Measurements from ENCODE around the gene SNRNP25.
"Not testable (repeated sequence)": the region's sequence is repeated elsewhere in the genome, so short reads cannot be mapped to it uniquely, and the experiment has no call there.

SNRNP25 gene

DNA sequence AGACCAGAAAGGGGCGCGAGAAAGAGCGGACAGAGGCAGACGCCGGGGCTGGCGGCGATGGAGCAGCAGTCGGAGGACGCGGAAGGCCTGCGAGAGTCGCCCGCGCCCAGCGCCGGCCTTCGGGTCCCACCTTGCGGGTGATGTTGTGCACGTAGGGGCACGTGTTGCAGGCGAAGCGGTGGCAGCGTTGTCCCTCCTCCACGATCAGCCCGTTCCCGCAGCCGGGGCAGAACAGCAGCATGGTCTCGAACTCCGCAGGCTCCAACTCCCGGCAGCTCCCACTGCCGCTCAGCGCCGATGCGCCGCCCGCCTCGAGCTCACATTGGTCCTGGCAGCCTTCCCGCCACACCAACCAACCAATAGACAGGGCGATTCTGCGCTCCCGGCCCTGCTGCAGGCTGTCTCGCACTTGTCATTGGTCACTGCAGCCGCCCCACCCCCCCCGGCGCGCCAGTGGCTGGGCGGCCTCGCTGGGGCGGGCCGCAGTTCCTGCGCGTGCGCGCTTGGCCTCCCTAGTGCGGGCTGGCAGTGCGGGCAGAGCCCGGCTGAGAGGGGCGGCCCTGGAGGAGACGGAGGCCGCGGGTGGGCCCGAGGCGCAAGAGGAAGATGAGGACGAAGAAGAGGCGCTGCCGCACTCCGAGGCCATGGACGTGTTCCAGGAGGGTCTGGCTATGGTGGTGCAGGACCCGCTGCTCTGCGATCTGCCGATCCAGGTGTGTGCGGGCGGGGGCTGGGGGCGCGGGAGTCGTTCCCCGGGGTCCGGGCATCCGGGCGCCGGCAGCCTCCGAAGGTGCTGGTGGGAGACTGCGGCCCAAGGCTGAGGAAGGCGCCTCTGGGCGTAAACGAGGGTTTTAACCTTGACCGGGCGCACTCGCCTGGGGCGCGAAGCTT, at the start of gene SNRNP25, which contains the start of gene POLR3K:
TSS of gene SNRNP25 (plus strand) at position 483 of the 891 bp plus-strand sequence. CDS start at position 672, 189 bp downstream.
TSS of gene POLR3K (minus strand) at position 263 of the 891 bp plus-strand sequence. CDS start at position 241, 22 bp downstream.
- H3K27ac ChIP-seq (ENCODE audit: low read length), result peak within 1 kb of the TSS; percentile 83
- DNase-seq, result peak; percentile 99
- no peaks in the 10 kb centered on the region for H3K27me3 ChIP-seq (ENCODE audit: insufficient read depth, low read length, poor library complexity)
- peak within 1 kb of the TSS; percentile 62 to 84 for H3K4me3 ChIP-seq (ENCODE audit: low read depth in 1 of 2, low read length in 2 of 2)
- H3K4me1 ChIP-seq (ENCODE audit: insufficient read depth, low read length), result peaks cover 45% of the 10 kb centered on the region
- H3K79me2 ChIP-seq (ENCODE audit: insufficient read depth, low read length), result peaks cover 59% of the 10 kb centered on the region
- peak; percentile 98 for ATAC-seq (ENCODE audit: insufficient read depth, low read depth)
- H3K9ac ChIP-seq (ENCODE audit: low read depth, low read length), result peak within 1 kb of the TSS; percentile 84
- no peak for TF ChIP-seq EZH2 (IDR thresholded peaks at IDR 0.05; ENCODE audit: borderline replicate concordance, low read depth, low read length, severe bottlenecking)
- TF ChIP-seq, protein P1, sequence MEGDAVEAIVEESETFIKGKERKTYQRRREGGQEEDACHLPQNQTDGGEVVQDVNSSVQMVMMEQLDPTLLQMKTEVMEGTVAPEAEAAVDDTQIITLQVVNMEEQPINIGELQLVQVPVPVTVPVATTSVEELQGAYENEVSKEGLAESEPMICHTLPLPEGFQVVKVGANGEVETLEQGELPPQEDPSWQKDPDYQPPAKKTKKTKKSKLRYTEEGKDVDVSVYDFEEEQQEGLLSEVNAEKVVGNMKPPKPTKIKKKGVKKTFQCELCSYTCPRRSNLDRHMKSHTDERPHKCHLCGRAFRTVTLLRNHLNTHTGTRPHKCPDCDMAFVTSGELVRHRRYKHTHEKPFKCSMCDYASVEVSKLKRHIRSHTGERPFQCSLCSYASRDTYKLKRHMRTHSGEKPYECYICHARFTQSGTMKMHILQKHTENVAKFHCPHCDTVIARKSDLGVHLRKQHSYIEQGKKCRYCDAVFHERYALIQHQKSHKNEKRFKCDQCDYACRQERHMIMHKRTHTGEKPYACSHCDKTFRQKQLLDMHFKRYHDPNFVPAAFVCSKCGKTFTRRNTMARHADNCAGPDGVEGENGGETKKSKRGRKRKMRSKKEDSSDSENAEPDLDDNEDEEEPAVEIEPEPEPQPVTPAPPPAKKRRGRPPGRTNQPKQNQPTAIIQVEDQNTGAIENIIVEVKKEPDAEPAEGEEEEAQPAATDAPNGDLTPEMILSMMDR (IDR thresholded peaks at IDR 0.05; ENCODE audit: borderline replicate concordance, extremely low read depth, low read length, poor library complexity, severe bottlenecking), result no peak
- H2AFZ ChIP-seq (ENCODE audit: low read depth, low read length), result peak within 1 kb of the TSS; percentile 87
- peak within 1 kb of the TSS; percentile 83 for H3K4me2 ChIP-seq (ENCODE audit: insufficient read depth, low read length)
- no peaks in the 10 kb centered on the region for H3K9me3 ChIP-seq (ENCODE audit: insufficient read depth, low read length, severe bottlenecking)
- peaks cover 60% of the 10 kb centered on the region for H3K36me3 ChIP-seq (ENCODE audit: insufficient read depth, low read length)
- H4K20me1 ChIP-seq (ENCODE audit: insufficient read depth, low read length), result peaks cover 21% of the 10 kb centered on the region; the same call in 1 of the 2 replicates

DNA sequence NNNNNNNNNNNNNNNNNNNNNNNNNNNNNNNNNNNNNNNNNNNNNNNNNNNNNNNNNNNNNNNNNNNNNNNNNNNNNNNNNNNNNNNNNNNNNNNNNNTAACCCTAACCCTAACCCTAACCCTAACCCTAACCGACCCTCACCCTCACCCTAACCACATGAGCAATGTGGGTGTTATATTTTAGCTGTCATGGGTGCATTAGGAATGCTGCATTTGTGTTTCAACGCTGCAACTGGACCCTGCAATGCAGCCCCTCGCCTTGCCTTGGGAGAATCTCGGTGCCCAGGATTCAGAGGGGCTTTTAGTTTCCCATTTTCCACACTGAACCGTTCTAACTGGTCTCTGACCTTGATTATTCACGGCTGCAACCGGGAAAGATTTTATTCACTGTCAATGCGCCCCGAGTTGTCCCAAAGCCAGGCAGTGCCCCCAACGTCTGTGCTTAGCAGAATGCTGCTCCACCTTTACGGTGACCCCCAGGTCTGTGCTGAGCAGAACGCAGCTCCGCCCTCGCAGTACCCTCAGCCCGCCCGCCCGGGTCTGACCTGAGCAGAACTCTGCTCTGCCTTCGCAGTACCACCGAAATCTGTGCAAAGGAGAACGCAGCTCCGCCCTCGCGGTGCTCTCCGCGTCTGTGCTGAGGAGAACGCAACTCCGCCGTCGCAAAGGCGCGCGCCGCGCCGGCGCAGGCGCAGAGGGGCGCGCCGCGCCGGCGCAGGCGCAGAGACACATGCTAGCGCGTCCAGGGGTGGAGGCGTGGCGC, 43.5 kb upstream of the SNRNP25 start:
- H3K9me3 ChIP-seq (ENCODE audit: insufficient read depth, low read length, severe bottlenecking), result no peaks in the 10 kb centered on the region

DNA sequence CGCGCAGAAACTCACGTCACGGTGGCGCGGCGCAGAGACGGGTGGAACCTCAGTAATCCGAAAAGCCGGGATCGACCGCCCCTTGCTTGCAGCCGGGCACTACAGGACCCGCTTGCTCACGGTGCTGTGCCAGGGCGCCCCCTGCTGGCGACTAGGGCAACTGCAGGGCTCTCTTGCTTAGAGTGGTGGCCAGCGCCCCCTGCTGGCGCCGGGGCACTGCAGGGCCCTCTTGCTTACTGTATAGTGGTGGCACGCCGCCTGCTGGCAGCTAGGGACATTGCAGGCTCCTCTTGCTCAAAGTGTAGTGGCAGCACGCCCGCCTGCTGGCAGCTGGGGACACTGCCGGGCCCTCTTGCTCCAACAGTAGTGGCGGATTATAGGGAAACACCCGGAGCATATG, 42.9 kb upstream of the SNRNP25 start:
- not testable (repeated sequence) for H3K36me3 ChIP-seq (ENCODE audit: insufficient read depth, low read length); H3K27ac ChIP-seq (ENCODE audit: low read length); H3K27me3 ChIP-seq (ENCODE audit: insufficient read depth, low read length, poor library complexity); H3K4me1 ChIP-seq (ENCODE audit: insufficient read depth, low read length); H3K9ac ChIP-seq (ENCODE audit: low read depth, low read length); H2AFZ ChIP-seq (ENCODE audit: low read depth, low read length); H3K4me2 ChIP-seq (ENCODE audit: insufficient read depth, low read length); H4K20me1 ChIP-seq (ENCODE audit: insufficient read depth, low read length); H3K9me3 ChIP-seq (ENCODE audit: insufficient read depth, low read length, severe bottlenecking); H3K79me2 ChIP-seq (ENCODE audit: insufficient read depth, low read length); H3K4me3 ChIP-seq (ENCODE audit: low read depth in 1 of 2, low read length in 2 of 2)
- peak; percentile 97 for DNase-seq
- TF ChIP-seq, protein P1 (IDR thresholded peaks at IDR 0.05; ENCODE audit: borderline replicate concordance, extremely low read depth, low read length, poor library complexity, severe bottlenecking), result peak; percentile 51
- peak; percentile 33; the same call in 2 of the 3 replicates for ATAC-seq (ENCODE audit: insufficient read depth, low read depth)

More for the DNA sequence above, 43.5 kb upstream of the SNRNP25 start:
- Histone ChIP-seq H4K20me1 (ENCODE audit: insufficient read depth, low read length) (no peaks in the 10 kb centered on the region), H3K4me2 (ENCODE audit: insufficient read depth, low read length) (peak overlapping the region; percentile 47), H2AFZ (ENCODE audit: low read depth, low read length) (peak overlapping the region; percentile 72), H3K4me1 (ENCODE audit: insufficient read depth, low read length) (no peaks in the 10 kb centered on the region), H3K9ac (ENCODE audit: low read depth, low read length) (peak overlapping the region; percentile 30), H3K4me3 (ENCODE audit: low read depth in 1 of 2, low read length in 2 of 2) (peak overlapping the region; percentile 21 to 54; a peak in 3 of 4 replicates), H3K36me3 (ENCODE audit: insufficient read depth, low read length) (no peaks in the 10 kb centered on the region), H3K27ac (ENCODE audit: low read length) (no peak overlapping the region; the same call in 1 of the 2 replicates), H3K79me2 (ENCODE audit: insufficient read depth, low read length) (no peaks in the 10 kb centered on the region), H3K27me3 (ENCODE audit: insufficient read depth, low read length, poor library complexity) (no peaks in the 10 kb centered on the region)
- ATAC-seq (ENCODE audit: insufficient read depth, low read depth) (peak; percentile 98), DNase-seq (peak; percentile 43)
- TF ChIP-seq, protein P1 (IDR thresholded peaks at IDR 0.05; ENCODE audit: borderline replicate concordance, extremely low read depth, low read length, poor library complexity, severe bottlenecking), result no peak
- TF ChIP-seq EZH2 (IDR thresholded peaks at IDR 0.05; ENCODE audit: borderline replicate concordance, low read depth, low read length, severe bottlenecking), result no peak

DNA sequence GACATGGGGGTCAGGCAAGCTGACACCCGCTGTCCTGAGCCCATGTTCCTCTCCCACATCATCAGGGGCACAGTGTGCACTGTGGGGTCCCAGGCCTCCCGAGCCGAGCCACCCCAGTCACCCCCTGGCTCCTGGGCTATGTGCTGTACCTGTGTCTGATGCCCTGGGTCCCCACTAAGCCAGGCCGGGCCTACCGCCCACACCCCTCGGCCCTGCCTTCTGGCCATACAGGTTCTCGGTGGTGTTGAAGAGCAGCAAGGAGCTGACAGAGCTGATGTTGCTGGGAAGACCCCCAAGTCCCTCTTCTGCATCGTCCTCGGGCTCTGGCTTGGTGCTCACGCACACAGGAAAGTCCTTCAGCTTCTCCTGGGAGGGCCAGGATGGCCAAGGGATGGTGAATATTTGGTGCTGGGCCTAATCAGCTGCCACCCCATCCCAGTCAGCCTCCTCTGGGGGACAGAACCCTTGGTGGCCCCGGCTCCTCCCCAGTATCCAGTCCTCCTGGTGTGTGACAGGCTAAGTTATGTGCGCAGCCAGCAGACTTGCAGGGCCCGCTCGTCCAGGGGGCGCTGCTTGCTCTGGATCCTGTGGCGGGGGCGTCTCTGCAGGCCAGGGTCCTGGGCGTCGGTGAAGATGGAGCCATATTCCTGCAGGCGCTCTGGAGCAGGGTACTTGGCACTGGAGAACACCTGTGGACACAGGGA, 36.4 kb upstream of the SNRNP25 start:
- not testable (repeated sequence) for H3K9me3 ChIP-seq (ENCODE audit: insufficient read depth, low read length, severe bottlenecking); ATAC-seq (ENCODE audit: insufficient read depth, low read depth)

DNA sequence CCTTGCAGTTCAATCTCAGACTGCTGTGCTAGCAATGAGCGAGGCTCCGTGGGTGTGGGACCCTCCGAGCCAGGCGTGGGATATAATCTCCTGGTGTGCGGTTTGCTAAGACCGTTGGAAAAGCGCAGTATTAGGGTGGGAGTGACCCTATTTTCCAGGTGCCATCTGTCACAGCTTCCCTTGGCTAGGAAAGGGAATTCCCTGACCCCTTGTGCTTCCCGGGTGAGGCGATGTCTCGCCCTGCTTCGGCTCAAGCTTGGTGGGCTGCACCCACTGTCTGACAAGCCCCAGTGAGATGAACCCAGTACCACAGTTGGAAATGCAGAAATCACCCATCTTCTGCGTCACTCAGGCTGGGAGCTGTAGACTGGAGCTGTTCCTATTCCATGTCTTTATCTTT, 32.7 kb upstream of the SNRNP25 start:
- not testable (repeated sequence) for H3K79me2 ChIP-seq (ENCODE audit: insufficient read depth, low read length); DNase-seq; ATAC-seq (ENCODE audit: insufficient read depth, low read depth); H3K27ac ChIP-seq (ENCODE audit: low read length); H3K4me2 ChIP-seq (ENCODE audit: insufficient read depth, low read length); H2AFZ ChIP-seq (ENCODE audit: low read depth, low read length); H3K9me3 ChIP-seq (ENCODE audit: insufficient read depth, low read length, severe bottlenecking); H3K4me3 ChIP-seq (ENCODE audit: low read depth in 1 of 2, low read length in 2 of 2); H3K4me1 ChIP-seq (ENCODE audit: insufficient read depth, low read length); H3K36me3 ChIP-seq (ENCODE audit: insufficient read depth, low read length); H4K20me1 ChIP-seq (ENCODE audit: insufficient read depth, low read length); H3K27me3 ChIP-seq (ENCODE audit: insufficient read depth, low read length, poor library complexity); H3K9ac ChIP-seq (ENCODE audit: low read depth, low read length)

More for the DNA sequence above, 36.4 kb upstream of the SNRNP25 start:
- H3K4me3 ChIP-seq (ENCODE audit: low read depth in 1 of 2, low read length in 2 of 2); H3K36me3 ChIP-seq (ENCODE audit: insufficient read depth, low read length); H3K79me2 ChIP-seq (ENCODE audit: insufficient read depth, low read length); H3K4me1 ChIP-seq (ENCODE audit: insufficient read depth, low read length); H2AFZ ChIP-seq (ENCODE audit: low read depth, low read length); H4K20me1 ChIP-seq (ENCODE audit: insufficient read depth, low read length); DNase-seq; H3K27me3 ChIP-seq (ENCODE audit: insufficient read depth, low read length, poor library complexity); H3K9ac ChIP-seq (ENCODE audit: low read depth, low read length); H3K4me2 ChIP-seq (ENCODE audit: insufficient read depth, low read length); H3K27ac ChIP-seq (ENCODE audit: low read length): not testable (repeated sequence)
